DND-41 (cell line): ENCODE results near the gene FAM107A.
A peak's percentile ranks its signal among the peaks of the same experiment; 100 is the strongest.

Source experiments
- ATAC-seq: fragments of 200-7000 bp; cut with Tn5 transposase; 3 replicates; pipeline ENCODE4 v1.9.1; 2021; ENCODE audit warnings: low read depth; ENCODE audit not compliant: insufficient read depth
- DNase-seq: peaks from one replicate; pipeline ENCODE4 v3.0.0-alpha.2; 2020
- H2AFZ ChIP-seq: 2 replicates; pipeline ENCODE4 v1.6.0; 2012; ENCODE audit warnings: low read depth, low read length
- H3K27ac ChIP-seq: 2 replicates; pipeline ENCODE4 v1.5.1; 2012; ENCODE audit warnings: low read length, inconsistent platforms
- H3K27me3 ChIP-seq: fragments of 200-600 bp; sonication (generic); 2 replicates; pipeline ENCODE4 v1.6.0; 2012; ENCODE audit warnings: low read length, mild to moderate bottlenecking, inconsistent platforms; ENCODE audit not compliant: insufficient read depth, poor library complexity
- H3K36me3 ChIP-seq: 2 replicates; pipeline ENCODE4 v1.5.1; 2012; ENCODE audit warnings: low read length, inconsistent platforms; ENCODE audit not compliant: insufficient read depth
- H3K4me1 ChIP-seq: 2 replicates; pipeline ENCODE4 v1.5.1; 2012; ENCODE audit warnings: mild to moderate bottlenecking, low read length; ENCODE audit not compliant: insufficient read depth
- H3K4me2 ChIP-seq: 2 replicates; pipeline ENCODE4 v1.6.0; 2012; ENCODE audit warnings: mild to moderate bottlenecking, moderate library complexity, low read length, inconsistent platforms; ENCODE audit not compliant: insufficient read depth
- H3K4me3 ChIP-seq, 2 experiments: fragments of 200-600 bp in 1 of 2; shearing (Covaris generic) in 1 of 2; 2 replicates each; pipeline ENCODE4 v1.5.1; 2012 to 2016; ENCODE audit warnings: inconsistent platforms in 2 of 2, low read length in 2 of 2, mild to moderate bottlenecking in 2 of 2, low read depth in 1 of 2, moderate library complexity in 1 of 2
- H3K79me2 ChIP-seq: 2 replicates; pipeline ENCODE4 v1.6.0; 2012; ENCODE audit warnings: low read length, inconsistent platforms; ENCODE audit not compliant: insufficient read depth
- H3K9ac ChIP-seq: 2 replicates; pipeline ENCODE4 v1.6.0; 2012; ENCODE audit warnings: low read depth, mild to moderate bottlenecking, inconsistent platforms, low read length, moderate library complexity
- H3K9me3 ChIP-seq: 2 replicates; pipeline ENCODE4 v1.5.1; 2012; ENCODE audit warnings: low read length, moderate library complexity, mild to moderate bottlenecking, inconsistent platforms; ENCODE audit not compliant: insufficient read depth, severe bottlenecking
- H4K20me1 ChIP-seq: 2 replicates; pipeline ENCODE4 v1.6.0; 2012; ENCODE audit warnings: low read length; ENCODE audit not compliant: insufficient read depth
- CTCF ChIP-seq: IDR thresholded peaks from 2 replicates; pipeline ENCODE4 v1.5.1; 2012; ENCODE audit warnings: borderline replicate concordance, low read length, moderate library complexity, mild to moderate bottlenecking; ENCODE audit not compliant: poor library complexity, severe bottlenecking; ENCODE audit errors: extremely low read depth
- EZH2 ChIP-seq: IDR thresholded peaks from 3 replicates; pipeline ENCODE4 v1.6.1; 2012; ENCODE audit warnings: borderline replicate concordance, low read depth, mild to moderate bottlenecking, moderate library complexity, low read length, inconsistent platforms; ENCODE audit not compliant: severe bottlenecking

Gene FAM107A

GRCh38 chr3:58521336-58521670 is 55.9 kb downstream of the FAM107A start:
- Histone ChIP-seq H3K27me3 (no peaks in the 10 kb centered on the region), H3K4me2 (no peak overlapping the region), H4K20me1 (no peaks in the 10 kb centered on the region), H3K36me3 (no peaks in the 10 kb centered on the region), H3K9ac (no peak overlapping the region), H3K27ac (no peak overlapping the region), H3K79me2 (no peaks in the 10 kb centered on the region), H3K9me3 (no peaks in the 10 kb centered on the region), H3K4me3 (no peak overlapping the region), H2AFZ (no peak overlapping the region), H3K4me1 (no peaks in the 10 kb centered on the region)
- DNase-seq (no peak), ATAC-seq (no peak)
- TF ChIP-seq EZH2 (no peak), CTCF (no peak)

- H4K20me1 ChIP-seq, result no peaks in the 10 kb centered on the region
- no peaks in the 10 kb centered on the region for H3K9me3 ChIP-seq
- DNase-seq (no peak), ATAC-seq (peak; percentile 42; the same call in 2 of the 3 replicates)
- no peaks in the 10 kb centered on the region for H3K4me1 ChIP-seq
- no peaks in the 10 kb centered on the region for H3K36me3 ChIP-seq
- H3K9ac ChIP-seq, result no peak overlapping the region
- no peak overlapping the region for H3K27ac ChIP-seq
- no peak overlapping the region for H3K4me3 ChIP-seq
- TF ChIP-seq EZH2 (no peak), CTCF (no peak)
- H2AFZ ChIP-seq, result no peak overlapping the region
- no peaks in the 10 kb centered on the region for H3K79me2 ChIP-seq
- no peaks in the 10 kb centered on the region for H3K27me3 ChIP-seq
- H3K4me2 ChIP-seq, result no peak overlapping the region
These were observed 56.5 kb downstream of the FAM107A start for GRCh38 chr3:58520403-58521335.

- no peaks in the 10 kb centered on the region for H3K9me3 ChIP-seq
- DNase-seq (no peak), ATAC-seq (no peak)
- no peaks in the 10 kb centered on the region for H3K79me2 ChIP-seq
- H3K27me3 ChIP-seq, result no peaks in the 10 kb centered on the region
- H3K36me3 ChIP-seq, result no peaks in the 10 kb centered on the region
- H2AFZ ChIP-seq, result no peak overlapping the region
- no peaks in the 10 kb centered on the region for H3K4me1 ChIP-seq
- no peaks in the 10 kb centered on the region for H4K20me1 ChIP-seq
- H3K4me2 ChIP-seq, result no peak overlapping the region
- H3K9ac ChIP-seq, result no peak overlapping the region
- no peak overlapping the region for H3K4me3 ChIP-seq
- no peak overlapping the region for H3K27ac ChIP-seq
- no peak for TF ChIP-seq EZH2
- TF ChIP-seq CTCF, result no peak
These were observed 57.4 kb downstream of the FAM107A start for GRCh38 chr3:58519668-58520402.
